Measurements from ENCODE around the gene KNG1. TPM values are rescaled to one million over a fixed set of nuclear protein-coding genes. Genes with fewer than 3 reads are reported as not detected.

KNG1 gene
- total RNA-seq, 2 donors from 2014 or later, result 1.0 to 1.2 TPM

DNA sequence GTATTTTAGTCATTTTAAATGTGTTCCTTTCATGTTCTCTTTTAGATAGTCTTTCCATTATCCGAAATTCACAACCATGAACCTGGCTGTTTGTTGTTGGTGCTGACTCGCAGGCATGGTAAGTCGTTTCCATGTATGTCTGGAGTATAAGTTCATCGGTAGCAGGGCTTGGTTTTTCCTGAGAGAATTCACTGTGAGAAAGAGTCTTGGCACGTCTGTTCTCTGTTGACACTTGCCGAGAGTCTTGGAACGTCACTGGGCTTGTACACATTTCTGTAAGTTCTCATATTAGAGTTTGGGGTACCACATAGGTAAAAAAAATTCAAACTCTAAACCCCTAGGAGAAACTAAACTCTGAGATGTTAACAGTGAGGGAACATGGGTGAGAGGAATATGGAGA lies 36.8 kb downstream of the KNG1 start:
- H3K4me3 ChIP-seq, result no peak overlapping the region
- no peak for TF ChIP-seq CTCF (IDR thresholded peaks at IDR 0.05)
- no peaks in the 10 kb centered on the region for H3K4me1 ChIP-seq
- H3K27ac ChIP-seq, result peak overlapping the region; percentile 54
- H3K27me3 ChIP-seq, result no peaks in the 10 kb centered on the region
- DNase-seq, result no peak
- no peaks in the 10 kb centered on the region for H3K9me3 ChIP-seq
- intact Hi-C loops (cut with DNase I), result no loop called here
- H3K36me3 ChIP-seq, result no peaks in the 10 kb centered on the region
- H3K9ac ChIP-seq (ENCODE audit: low read depth in 2 of 2, low read length in 2 of 2), result no peak overlapping the region

GRCh38 chr3:186754871-186755270 lies 37.7 kb downstream of the KNG1 start:
- no peak overlapping the region for H3K9ac ChIP-seq (ENCODE audit: low read depth in 2 of 2, low read length in 2 of 2)
- no peak for TF ChIP-seq CTCF (IDR thresholded peaks at IDR 0.05)
- no peaks in the 10 kb centered on the region for H3K36me3 ChIP-seq
- no peak overlapping the region for H3K4me3 ChIP-seq
- no peaks in the 10 kb centered on the region for H3K4me1 ChIP-seq
- H3K27me3 ChIP-seq, result no peaks in the 10 kb centered on the region
- intact Hi-C loops (cut with DNase I), result no loop called here
- no peak overlapping the region for H3K27ac ChIP-seq
- no peaks in the 10 kb centered on the region for H3K9me3 ChIP-seq
- no peak for DNase-seq

DNA sequence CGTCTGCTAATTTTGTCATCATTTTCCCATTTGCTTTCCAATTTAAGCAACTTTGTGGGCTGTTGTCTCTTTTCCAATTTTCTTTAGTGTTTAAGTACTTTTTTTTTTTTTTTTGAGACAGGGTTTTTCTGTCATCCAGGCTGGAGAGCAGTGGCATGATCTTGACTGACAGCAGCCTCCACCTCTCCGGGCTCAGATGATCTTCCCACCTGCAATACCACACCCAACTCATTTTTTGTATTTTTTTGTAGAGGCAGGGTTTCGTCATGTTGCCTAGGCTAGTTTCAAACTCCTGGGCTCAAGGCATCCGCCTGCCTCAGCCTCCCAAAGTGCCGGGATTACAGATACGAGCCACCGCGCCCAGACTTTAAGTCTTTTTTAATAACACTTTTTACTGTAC lies 40.1 kb downstream of the KNG1 start:
- Histone ChIP-seq H3K9ac (ENCODE audit: low read depth in 2 of 2, low read length in 2 of 2) (no peak overlapping the region), H3K36me3 (no peaks in the 10 kb centered on the region), H3K27ac (no peak overlapping the region), H3K4me1 (no peaks in the 10 kb centered on the region), H3K9me3 (no peaks in the 10 kb centered on the region), H3K27me3 (no peaks in the 10 kb centered on the region), H3K4me3 (no peak overlapping the region)
- no peak for DNase-seq
- intact Hi-C loops (cut with DNase I), result no loop called here
- TF ChIP-seq CTCF (IDR thresholded peaks at IDR 0.05), result no peak

DNA sequence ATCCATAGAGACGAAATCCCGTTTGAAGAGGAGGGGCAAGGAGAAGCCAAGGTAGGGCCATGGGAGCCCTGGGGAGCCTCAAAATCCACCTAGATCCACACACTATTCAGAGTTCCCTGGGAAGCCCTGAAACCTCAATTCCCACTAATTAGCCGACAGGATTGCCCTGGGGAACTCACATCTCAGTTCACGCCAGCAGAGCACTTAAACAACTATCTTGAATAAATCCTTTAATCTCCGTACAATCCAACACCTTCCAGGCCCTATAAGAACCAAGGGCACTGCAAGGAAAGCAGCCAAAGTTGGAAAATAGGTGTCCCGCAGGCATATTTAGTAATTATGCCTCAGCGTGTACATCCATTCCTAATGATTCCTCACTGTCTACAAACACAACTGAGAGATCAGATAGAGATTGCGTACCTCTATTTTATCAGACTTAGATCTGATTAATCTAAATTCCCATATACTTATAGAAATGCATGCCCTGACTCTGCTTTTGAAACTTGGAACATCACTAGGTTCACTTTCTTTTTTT lies 40.6 kb downstream of the KNG1 start:
- DNase-seq, result no peak
- no peaks in the 10 kb centered on the region for H3K9me3 ChIP-seq
- intact Hi-C loops (cut with DNase I), result no loop called here
- H3K4me3 ChIP-seq, result no peak overlapping the region
- TF ChIP-seq CTCF (IDR thresholded peaks at IDR 0.05), result no peak
- no peaks in the 10 kb centered on the region for H3K27me3 ChIP-seq
- H3K4me1 ChIP-seq, result no peaks in the 10 kb centered on the region
- no peak overlapping the region for H3K27ac ChIP-seq
- no peak overlapping the region for H3K9ac ChIP-seq (ENCODE audit: low read depth in 2 of 2, low read length in 2 of 2)
- no peaks in the 10 kb centered on the region for H3K36me3 ChIP-seq

- Histone ChIP-seq H3K4me1 (no peaks in the 10 kb centered on the region), H3K9me3 (no peaks in the 10 kb centered on the region), H3K4me3 (no peak overlapping the region), H3K9ac (ENCODE audit: low read depth in 2 of 2, low read length in 2 of 2) (no peak overlapping the region), H3K27me3 (no peaks in the 10 kb centered on the region), H3K36me3 (no peaks in the 10 kb centered on the region), H3K27ac (no peak overlapping the region)
- DNase-seq, result no peak
- TF ChIP-seq CTCF (IDR thresholded peaks at IDR 0.05), result no peak
- intact Hi-C loops (cut with DNase I), result no loop called here
These were observed 42.2 kb downstream of the KNG1 start for GRCh38 chr3:186759231-186759930.

Measured in colonic mucosa (tissue), 4 donors.